GM21528 (cell line): ENCODE results near the gene AKAP10.
"Not testable (repeated sequence)": the region's sequence is repeated elsewhere in the genome, so short reads cannot be mapped to it uniquely, and the experiment has no call there.

Experiments
- ATAC-seq: cut with Tn5 transposase; IDR thresholded peaks from one replicate; pipeline ENCODE4 v1.9.1; 2021; ENCODE audit warnings: mild to moderate bottlenecking, moderate library complexity; ENCODE audit not compliant: unreplicated experiment, low FRiP score

Gene AKAP10

GRCh38 chr17:19874256-19874655 is 103.4 kb downstream of the AKAP10 start:
- ATAC-seq: no peak

GRCh38 chr17:19873346-19873745 is 104.3 kb downstream of the AKAP10 start:
- no peak for ATAC-seq

GRCh38 chr17:19868079-19868395 is 109.6 kb downstream of the AKAP10 start:
- ATAC-seq: no peak

- ATAC-seq: no peak
These were observed 110.1 kb downstream of the AKAP10 start, which contains the start of gene ULK2 for GRCh38 chr17:19867329-19868078. TSS of gene ULK2 (minus strand) at chr17:19867936. CDS start at chr17:19867417, 519 bp downstream.

- no peak for ATAC-seq
These were observed 110.6 kb downstream of the AKAP10 start for GRCh38 chr17:19867079-19867328.

- no peak for ATAC-seq
These were observed 112.6 kb downstream of the AKAP10 start for GRCh38 chr17:19865021-19865420.

GRCh38 chr17:19860647-19861177 is 116.9 kb downstream of the AKAP10 start:
- ATAC-seq: not testable (repeated sequence)

- ATAC-seq: no peak
These were observed 120.0 kb downstream of the AKAP10 start for GRCh38 chr17:19857640-19858039.
